ENCODE measurements around the gene GLI2.

Gene GLI2

GRCh38 chr2:120758181-120759144 is 22.8 kb downstream of the GLI2 start:
- DNase-seq (ENCODE audit: low read depth in 2 of 2), result no peak

GRCh38 chr2:120759543-120760331 is 24.1 kb downstream of the GLI2 start:
- DNase-seq (ENCODE audit: low read depth in 2 of 2), result no peak

- DNase-seq (ENCODE audit: low read depth in 2 of 2), result no peak
These were observed 24.9 kb downstream of the GLI2 start for GRCh38 chr2:120760446-120761135.

GRCh38 chr2:120761164-120761861 is 25.6 kb downstream of the GLI2 start:
- no peak for DNase-seq (ENCODE audit: low read depth in 2 of 2)

DNA sequence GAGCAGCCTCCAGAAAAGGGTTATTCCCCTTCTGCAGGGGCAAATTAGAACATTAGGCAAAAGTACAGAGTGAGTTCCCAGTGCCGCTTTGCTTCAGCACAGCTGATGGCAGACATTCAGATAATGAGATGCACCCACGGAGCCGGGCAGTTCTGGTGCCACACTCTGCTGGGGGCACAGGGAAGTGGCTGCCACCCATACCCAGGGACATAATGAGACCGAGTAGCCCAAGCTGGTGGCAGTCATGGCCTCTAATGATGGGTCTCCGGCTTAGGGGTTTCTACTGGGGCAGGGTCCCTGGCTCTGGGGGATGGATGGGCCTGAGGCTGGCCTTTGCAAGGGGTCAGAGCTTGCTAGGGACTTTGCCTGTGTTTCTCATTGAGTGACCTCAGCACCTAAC is 26.2 kb downstream of the GLI2 start:
- no peak for DNase-seq (ENCODE audit: low read depth in 2 of 2)

GRCh38 chr2:120762341-120763061 is 26.8 kb downstream of the GLI2 start:
- no peak for DNase-seq (ENCODE audit: low read depth in 2 of 2)

DNA sequence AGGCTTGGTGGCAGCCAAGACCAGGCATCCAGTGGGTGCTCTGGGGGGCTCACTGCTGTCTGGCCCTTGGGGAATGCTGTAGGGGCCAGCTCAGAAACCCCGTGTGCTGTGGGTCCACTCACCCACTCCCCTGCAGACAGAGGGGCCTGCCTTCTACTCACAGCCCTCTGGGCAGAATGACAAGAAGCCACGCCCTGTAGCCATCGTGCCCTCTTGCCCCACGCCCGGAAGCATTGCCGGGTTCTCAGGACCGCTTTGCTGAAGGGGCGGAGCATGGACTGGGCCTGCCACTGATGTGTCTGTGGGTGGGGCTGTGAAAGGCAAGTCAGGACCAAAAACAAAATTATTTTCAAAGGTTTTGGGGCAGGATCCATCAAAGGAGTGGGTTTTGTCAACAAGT is 27.8 kb downstream of the GLI2 start:
- no peak for DNase-seq (ENCODE audit: low read depth in 2 of 2)

GRCh38 chr2:120763931-120764330 is 28.3 kb downstream of the GLI2 start:
- no peak for DNase-seq (ENCODE audit: low read depth in 2 of 2)

- no peak for DNase-seq (ENCODE audit: low read depth in 2 of 2)
These were observed 28.8 kb downstream of the GLI2 start for GRCh38 chr2:120764492-120764891.

DNA sequence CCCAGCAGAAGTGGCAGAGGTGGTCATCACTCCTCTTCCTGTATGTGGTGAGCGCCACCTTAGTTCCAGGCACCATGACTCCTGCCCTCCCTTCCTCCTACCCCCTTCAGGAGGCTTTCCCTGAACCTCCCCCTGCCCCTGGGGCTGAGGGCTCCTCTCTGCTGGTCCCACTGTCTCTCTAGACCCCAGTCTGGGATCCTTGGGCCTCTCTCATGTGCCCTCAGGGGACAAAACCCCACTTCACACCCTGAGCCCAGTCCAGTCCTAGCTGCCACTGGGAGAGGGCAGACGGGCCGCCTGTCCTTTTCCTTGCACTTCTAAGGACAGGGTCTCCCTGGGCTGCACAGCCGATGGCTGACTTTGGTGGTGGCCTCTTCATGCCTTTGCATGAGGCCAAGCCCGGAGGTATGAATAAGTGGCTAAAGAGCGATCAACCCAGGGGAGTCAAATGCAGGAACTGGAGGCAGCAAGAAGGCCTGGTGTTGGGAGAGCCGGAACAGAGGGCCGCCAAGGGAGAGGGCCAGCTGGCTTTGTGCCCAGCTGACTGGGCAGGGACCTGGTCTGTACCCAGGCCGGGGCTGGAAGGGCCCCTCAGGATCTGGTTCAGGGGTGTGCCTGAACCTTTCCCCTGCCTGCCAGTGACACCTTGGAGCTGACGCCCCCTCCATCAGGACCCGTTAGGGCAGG is 29.5 kb downstream of the GLI2 start:
- no peak for DNase-seq (ENCODE audit: low read depth in 2 of 2)

DNA sequence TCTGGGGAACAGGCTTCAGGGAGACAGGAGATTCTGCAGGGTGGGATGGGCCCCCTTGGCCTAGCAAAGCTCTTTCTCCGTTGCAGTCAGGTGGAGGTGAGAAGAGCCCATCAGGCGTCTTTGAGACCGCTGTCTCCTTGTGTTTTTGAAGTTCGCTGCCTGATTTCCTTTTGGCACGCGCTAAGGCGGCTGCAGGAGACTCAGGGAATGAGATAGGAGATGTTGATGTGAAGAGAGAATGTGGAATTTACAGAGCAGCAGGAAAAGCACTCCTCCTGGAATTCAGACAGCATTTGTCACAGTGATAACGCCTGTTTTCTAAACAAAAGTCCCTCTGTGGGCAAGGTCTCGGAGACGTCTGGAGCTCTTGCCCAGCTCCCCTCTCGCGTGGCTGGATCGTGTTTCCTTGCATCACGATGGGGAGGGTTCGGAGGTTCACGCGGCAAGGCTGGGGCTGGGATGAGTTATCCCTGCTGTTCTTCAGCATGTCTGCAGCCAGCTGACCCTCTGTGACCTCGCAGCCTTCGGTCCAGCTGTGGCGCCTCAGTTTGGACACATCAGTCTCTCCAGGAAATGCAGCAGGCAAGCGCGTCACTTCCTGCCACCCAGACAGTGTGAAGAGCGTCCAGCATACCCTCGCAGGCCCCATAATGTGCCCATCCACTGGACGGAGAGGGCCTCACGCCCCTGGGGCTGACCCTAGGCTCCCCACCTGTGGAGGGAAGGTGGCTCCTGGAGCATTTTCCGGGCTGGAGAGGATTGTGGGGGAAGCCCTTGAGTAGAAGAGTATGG is 30.2 kb downstream of the GLI2 start:
- DNase-seq (ENCODE audit: low read depth in 2 of 2), result no peak

DNA sequence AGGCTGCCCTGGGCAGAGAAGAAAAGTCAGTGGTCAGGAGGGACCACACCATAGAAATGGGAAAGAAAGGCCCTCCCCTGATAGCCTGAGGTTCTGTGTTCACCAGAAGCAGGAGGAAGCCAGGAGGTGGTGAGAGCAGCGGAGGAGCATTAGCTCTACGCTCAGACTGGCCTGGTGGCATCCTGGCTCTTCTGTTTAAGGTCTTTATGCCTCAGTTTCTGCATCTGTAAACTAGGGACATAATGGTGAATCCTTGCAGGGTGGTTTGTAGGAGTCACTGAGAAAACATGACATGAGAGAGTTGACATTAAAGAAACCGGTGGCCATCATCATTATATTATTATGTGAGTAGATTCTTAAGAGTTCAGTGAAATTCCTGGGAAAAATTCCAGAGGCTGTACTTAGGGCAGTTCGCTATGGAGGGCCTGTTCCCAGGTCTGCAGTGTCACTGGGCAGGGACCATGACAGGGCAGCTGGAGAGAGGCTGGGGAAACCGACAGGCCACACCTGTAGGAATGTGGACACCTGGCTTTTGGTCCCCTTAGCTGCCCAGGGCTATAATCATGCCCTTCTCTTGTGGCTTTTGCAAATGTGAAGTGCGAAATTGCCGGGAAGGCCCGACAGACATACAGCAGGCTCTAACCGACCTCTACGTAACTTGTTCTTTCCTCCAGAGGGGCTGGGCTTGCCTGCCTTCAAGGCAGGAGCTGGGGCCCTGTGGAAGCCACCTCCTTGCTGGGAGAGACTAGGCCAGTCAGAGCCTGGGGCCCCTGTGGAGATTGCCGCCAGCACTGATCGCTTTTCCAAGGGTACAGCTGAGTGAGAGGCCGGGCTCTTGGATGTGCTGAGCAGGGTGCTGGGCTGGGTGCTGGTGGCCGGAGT is 31.0 kb downstream of the GLI2 start:
- DNase-seq (ENCODE audit: low read depth in 2 of 2), result no peak

GRCh38 chr2:120767486-120768005 is 31.9 kb downstream of the GLI2 start:
- no peak for DNase-seq (ENCODE audit: low read depth in 2 of 2)

DNA sequence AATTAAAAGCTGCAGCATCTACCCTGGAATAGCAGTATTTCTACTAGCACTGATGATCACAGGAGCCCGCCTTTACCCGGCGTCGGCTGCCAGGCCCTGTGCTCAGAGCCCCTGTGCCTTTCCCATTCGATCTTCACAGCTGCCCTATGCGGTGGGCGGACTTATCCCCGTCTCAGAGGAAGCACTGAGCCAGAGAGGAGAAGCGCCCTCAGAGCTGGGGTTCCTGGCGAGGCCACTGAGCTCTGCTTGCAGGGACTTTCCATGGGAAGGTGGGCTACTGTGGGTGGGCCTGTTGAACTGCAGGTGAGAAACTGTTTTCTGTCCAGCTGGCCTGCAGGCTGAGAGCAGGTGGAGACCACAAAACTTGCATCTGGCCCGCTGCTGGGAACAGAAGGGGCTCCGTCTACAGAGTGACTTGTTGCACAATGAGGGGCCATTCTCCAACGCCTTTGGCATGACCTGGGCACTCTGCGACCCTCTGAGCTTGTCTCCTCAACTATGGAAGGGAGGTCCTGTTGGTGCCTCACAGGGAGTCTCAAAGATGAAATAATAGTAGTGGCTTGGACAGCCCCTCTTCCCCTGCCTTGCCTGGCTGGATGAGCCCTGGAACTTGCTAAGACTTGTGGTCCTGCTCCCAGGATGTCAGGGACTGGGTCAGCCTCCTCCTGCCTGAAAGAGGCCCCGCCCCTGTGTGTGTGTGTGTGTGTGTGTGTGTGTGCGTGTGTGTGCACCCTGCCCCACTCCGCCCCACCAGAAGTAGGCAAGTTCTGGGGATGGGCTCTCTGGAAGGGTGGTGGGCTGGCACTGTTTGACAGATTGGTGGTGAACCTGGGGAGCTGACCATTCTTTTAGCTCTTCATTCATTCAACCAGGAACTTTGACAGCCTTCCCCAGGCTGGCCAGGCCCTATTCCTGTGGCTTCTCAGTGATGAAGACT is 32.7 kb downstream of the GLI2 start:
- no peak for DNase-seq (ENCODE audit: low read depth in 2 of 2)

DNA sequence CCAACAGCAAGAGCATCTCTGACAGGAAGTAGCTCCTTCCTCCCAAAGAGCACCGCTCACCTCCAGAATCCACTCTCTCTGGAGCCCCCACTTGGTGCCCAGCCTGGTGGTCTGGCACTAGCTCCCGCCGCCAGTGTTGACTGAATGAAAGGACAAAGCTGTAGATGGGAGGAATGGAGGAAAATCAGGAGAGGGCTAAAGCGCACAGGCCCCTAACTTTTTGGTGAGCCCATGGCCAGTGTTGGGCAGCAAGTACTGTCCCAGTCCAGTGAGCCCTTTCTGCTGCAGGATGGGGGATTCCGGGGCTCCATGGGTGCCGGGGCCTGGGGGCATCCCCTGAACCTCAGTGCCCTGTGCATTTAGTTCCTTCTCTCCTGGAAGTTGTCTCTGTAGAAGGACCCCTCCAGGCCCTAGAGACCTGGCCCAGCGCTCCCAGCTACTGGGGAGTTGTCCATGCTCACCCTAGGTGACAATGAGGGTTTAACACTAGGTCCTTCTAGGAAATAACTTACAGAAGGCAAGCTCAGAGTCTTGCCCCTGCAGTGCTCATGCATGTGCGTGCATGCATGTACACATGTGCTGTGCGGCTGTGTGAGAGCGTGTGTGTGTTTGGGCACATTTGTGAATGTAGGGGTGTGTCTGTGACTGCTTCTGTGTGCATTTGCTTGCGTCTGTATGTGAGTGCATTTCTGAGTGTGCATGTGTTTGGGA is 33.6 kb downstream of the GLI2 start:
- no peak for DNase-seq (ENCODE audit: low read depth in 2 of 2)

DNA sequence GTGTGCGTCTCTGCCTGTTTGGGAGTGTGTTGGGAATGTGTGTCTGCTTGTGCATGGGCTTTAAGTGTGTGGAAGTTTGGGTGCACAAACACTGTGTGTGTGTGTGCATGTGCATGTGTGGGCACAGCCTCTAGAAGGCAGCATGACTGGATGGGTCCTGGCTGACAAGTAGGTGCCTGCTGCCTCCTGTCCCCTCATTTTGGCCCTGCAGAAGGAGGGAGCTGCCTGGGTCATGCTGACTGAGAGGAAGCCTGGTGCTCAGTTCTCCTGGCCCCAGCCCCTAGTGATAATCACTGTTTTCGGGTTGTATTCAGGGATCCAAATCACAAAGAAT is 34.1 kb downstream of the GLI2 start:
- DNase-seq (ENCODE audit: low read depth in 2 of 2), result no peak

DNA sequence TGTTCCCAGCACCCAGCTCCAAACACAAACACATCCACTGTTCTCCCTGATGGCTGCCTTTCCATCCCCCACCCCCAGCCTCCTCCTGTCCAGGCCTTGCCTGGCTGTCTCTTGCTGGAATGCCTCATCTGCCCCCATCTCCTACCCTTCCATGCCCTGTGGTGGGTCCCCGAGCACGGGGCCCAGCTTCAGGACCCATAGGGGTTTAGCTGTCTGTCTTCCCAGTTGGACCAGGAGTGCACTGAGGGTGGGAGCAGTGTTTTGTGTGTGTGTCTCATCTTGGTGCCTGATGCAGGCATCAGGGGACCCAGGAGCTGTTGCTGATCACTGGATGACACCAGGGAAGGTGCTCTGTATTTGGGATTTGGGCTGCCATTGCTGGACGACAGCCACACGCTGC is 34.5 kb downstream of the GLI2 start:
- no peak for DNase-seq (ENCODE audit: low read depth in 2 of 2)

Measured in stimulated activated CD4-positive, alpha-beta T cell treated with anti-CD3 and anti-CD28 coated beads, Interleukin-1b, Interleukin-23, amount 100 ng/mL, for 1 hour (primary cell).